Measurements from ENCODE around the gene FH.

FH gene

GRCh38 chr1:241542199-241542907, 22.8 kb upstream of the FH start:
- Mint-ChIP-seq H3K4me1 (no peaks in the 10 kb centered on the region), H3K36me3 (ENCODE audit: low read depth) (no peaks in the 10 kb centered on the region), H3K4me3 (no peak overlapping the region), H3K9me3 (no peaks in the 10 kb centered on the region), H3K27me3 (ENCODE audit: low read depth) (no peaks in the 10 kb centered on the region), H3K27ac (no peak overlapping the region)
- no peak for TF ChIP-seq CTCF (IDR thresholded peaks at IDR 0.05; ENCODE audit: unreplicated experiment in 3 of 3)

GRCh38 chr1:241536969-241537368, 17.4 kb upstream of the FH start:
- TF ChIP-seq CTCF (IDR thresholded peaks at IDR 0.05; ENCODE audit: unreplicated experiment in 3 of 3) = no peak
- Mint-ChIP-seq H3K4me3 (no peak overlapping the region), H3K4me1 (no peaks in the 10 kb centered on the region), H3K27ac (no peak overlapping the region), H3K27me3 (ENCODE audit: low read depth) (no peaks in the 10 kb centered on the region), H3K9me3 (no peaks in the 10 kb centered on the region), H3K36me3 (ENCODE audit: low read depth) (no peaks in the 10 kb centered on the region)

- Mint-ChIP-seq H3K9me3 (no peaks in the 10 kb centered on the region), H3K27ac (no peak overlapping the region), H3K36me3 (ENCODE audit: low read depth) (no peaks in the 10 kb centered on the region), H3K4me3 (no peak overlapping the region), H3K4me1 (peaks cover 6% of the 10 kb centered on the region), H3K27me3 (ENCODE audit: low read depth) (no peaks in the 10 kb centered on the region)
- no peak for TF ChIP-seq CTCF (IDR thresholded peaks at IDR 0.05; ENCODE audit: unreplicated experiment in 3 of 3)
Observed at GRCh38 chr1:241536304-241536703, 16.7 kb upstream of the FH start.

GRCh38 chr1:241533326-241534115, 14.0 kb upstream of the FH start:
- no peaks in the 10 kb centered on the region for H3K9me3 Mint-ChIP-seq
- no peak overlapping the region for H3K4me3 Mint-ChIP-seq
- TF ChIP-seq CTCF (IDR thresholded peaks at IDR 0.05; ENCODE audit: unreplicated experiment in 3 of 3) = no peak
- H3K36me3 Mint-ChIP-seq (ENCODE audit: low read depth) = no peaks in the 10 kb centered on the region
- peaks cover 7% of the 10 kb centered on the region for H3K4me1 Mint-ChIP-seq
- no peaks in the 10 kb centered on the region for H3K27me3 Mint-ChIP-seq (ENCODE audit: low read depth)
- peak overlapping the region in 1 of 3 experiments; percentile 23 for H3K27ac Mint-ChIP-seq

GRCh38 chr1:241532864-241533263, 13.3 kb upstream of the FH start:
- Mint-ChIP-seq H3K27me3 (ENCODE audit: low read depth) (no peaks in the 10 kb centered on the region), H3K9me3 (no peaks in the 10 kb centered on the region), H3K4me3 (peak overlapping the region in 1 of 3 experiments; percentile 18), H3K36me3 (ENCODE audit: low read depth) (no peaks in the 10 kb centered on the region), H3K4me1 (peaks cover 7% of the 10 kb centered on the region), H3K27ac (peak overlapping the region in 1 of 3 experiments; percentile 23)
- no peak for TF ChIP-seq CTCF (IDR thresholded peaks at IDR 0.05; ENCODE audit: unreplicated experiment in 3 of 3)
